ENCODE measurements around the gene RSL24D1. TPM values are rescaled to one million over a fixed set of nuclear protein-coding genes. Genes with fewer than 3 reads are reported as not detected.

Gene RSL24D1
- total and polyA plus RNA-seq, 2 of the 13 experiments (the other 11 are each of a cell fraction or from before 2014, with no cell fraction given) = 58.8 to 100.0 TPM

GRCh38 chr15:55221090-55222011 is 24.6 kb upstream of the RSL24D1 start (continued):
- TF ChIP-seq ZXDC (CRISPR knock-in tag; IDR thresholded peaks at IDR 0.05) (no peak), THAP11 (CRISPR knock-in tag; IDR thresholded peaks at IDR 0.05) (peak; percentile 57; the same call in 1 of the 2 replicates), ATF7 (IDR thresholded peaks at IDR 0.05) (peak; percentile 76), ATF7 (CRISPR knock-in tag; IDR thresholded peaks at IDR 0.05) (no peak), KDM5A (IDR thresholded peaks at IDR 0.05; ENCODE audit: borderline replicate concordance, low read length) (no peak), THAP7 (CRISPR knock-in tag; IDR thresholded peaks at IDR 0.05) (no peak), TBL1XR1 (IDR thresholded peaks at IDR 0.05; ENCODE audit: borderline replicate concordance, low read length, partially characterized antibody) (peak; percentile 91), MAFF (IDR thresholded peaks at IDR 0.05; ENCODE audit: low read depth, low read length) (0 out of 2 replicates have a peak, but pooled peaks have one; percentile 1), KLF11 (CRISPR knock-in tag; IDR thresholded peaks at IDR 0.05) (no peak), CBX5 (CRISPR knock-in tag; IDR thresholded peaks at IDR 0.05; ENCODE audit: borderline replicate concordance) (peak; percentile 66; the same call in 1 of the 2 replicates), ZNF275 (CRISPR knock-in tag; IDR thresholded peaks at IDR 0.05; ENCODE audit: borderline replicate concordance) (no peak), FOSL2 (CRISPR knock-in tag; IDR thresholded peaks at IDR 0.05) (peak; percentile 78), SNAPC2 (CRISPR knock-in tag; IDR thresholded peaks at IDR 0.05) (no peak), IRF2 (CRISPR knock-in tag; IDR thresholded peaks at IDR 0.05) (0 out of 2 replicates have a peak, but pooled peaks have one; percentile 56), CBX2 (IDR thresholded peaks at IDR 0.05; ENCODE audit: low read depth, low read length) (no peak), CBX2 (CRISPR knock-in tag; IDR thresholded peaks at IDR 0.05; ENCODE audit: low read depth) (no peak), ESRRA (CRISPR knock-in tag; IDR thresholded peaks at IDR 0.05; ENCODE audit: low read depth) (no peak), BATF2 (CRISPR knock-in tag; IDR thresholded peaks at IDR 0.05) (no peak)

Data from HepG2 (cell line).